GM12878 (cell line): ENCODE data around the gene PRDX1. TPM values are rescaled to one million over a fixed set of nuclear protein-coding genes. Genes with fewer than 3 reads are reported as not detected.

Experiments used
- ATAC-seq: fragments of 200-7000 bp; cut with Tn5 transposase; 3 replicates; pipeline ENCODE4 v1.9.1; 2020; ENCODE audit warnings: mild to moderate bottlenecking, moderate library complexity
- BruUV-seq: library from RNA; stranded (reverse); fragments of 400-500 nt; replicated peaks from 2 replicates; lab custom pipeline; 2021; lab: Mats Ljungman, UMichigan
- CTCF ChIA-PET: fragments of 300-600 bp; sonication (Branson Sonifier 250); formaldehyde crosslinking; extraction: SDS; loops from one replicate; lab custom pipeline; 2021; ENCODE audit warnings: inconsistent platforms; lab: Yijun Ruan, JAX
- POLR2A ChIA-PET: fragments of 350-600 bp; formaldehyde crosslinking; extraction: SDS; loops from one replicate; lab custom pipeline; 2021; ENCODE audit warnings: inconsistent platforms; lab: Charles Lee
- RAD21 ChIA-PET: fragments of 300-600 bp; sonication (Branson Sonifier 250); formaldehyde crosslinking; loops from one replicate; lab custom pipeline; 2023; ENCODE audit warnings: antibody characterized with exemption; ENCODE audit not compliant: unreplicated experiment; lab: Charles Lee
- SMC1A ChIA-PET: fragments of 300-600 bp; sonication (Branson Sonifier 250); formaldehyde crosslinking; loops from one replicate; lab custom pipeline; 2023; ENCODE audit not compliant: unreplicated experiment, uncharacterized antibody; lab: Charles Lee
- DNase-seq: peaks from one replicate; pipeline ENCODE4 v3.0.0-alpha.2; 2011; ENCODE audit warnings: low read depth, low spot score
- FAIRE-seq: peaks from 3 replicates; lab custom pipeline; 2011; peaks lifted over from hg19 to GRCh38; lab: Jason Lieb, UNC
- H2AFZ ChIP-seq: 2 replicates; pipeline ENCODE4 v1.6.0; 2011; ENCODE audit warnings: low read depth, low read length, control low read depth; ENCODE audit not compliant: control insufficient read depth
- H3K27ac ChIP-seq: 2 replicates; pipeline ENCODE4 v1.5.1; 2011; ENCODE audit warnings: control low read depth; ENCODE audit not compliant: control insufficient read depth, insufficient read depth
- H3K27me3 ChIP-seq, 2 experiments: replicated peaks in 1 of 2; 2 replicates each; pipeline versions ENCODE4 v1.6.0 to v1.6.1; 2011; ENCODE audit warnings: low read length in 1 of 2; ENCODE audit not compliant: control insufficient read depth in 2 of 2, insufficient read depth in 2 of 2
- H3K36me3 ChIP-seq, 2 experiments: 2 replicates each; pipeline ENCODE4 v1.5.1; 2011; ENCODE audit warnings: low read length in 1 of 2; ENCODE audit not compliant: control insufficient read depth in 2 of 2, insufficient read depth in 2 of 2
- H3K4me1 ChIP-seq: 2 replicates; pipeline ENCODE4 v1.6.1; 2011; ENCODE audit warnings: mild to moderate bottlenecking, low read length, moderate library complexity, mixed read lengths; ENCODE audit not compliant: control insufficient read depth, insufficient read depth
- H3K4me2 ChIP-seq: 2 replicates; pipeline ENCODE4 v1.6.0; 2011; ENCODE audit warnings: control low read depth; ENCODE audit not compliant: control insufficient read depth, insufficient read depth
- H3K4me3 ChIP-seq: fragments of 200-600 bp; sonication (generic); 2 replicates; pipeline ENCODE4 v1.5.1; 2016
- H3K79me2 ChIP-seq: 2 replicates; pipeline ENCODE4 v1.6.0; 2011; ENCODE audit warnings: low read length; ENCODE audit not compliant: control insufficient read depth, insufficient read depth
- H3K9ac ChIP-seq: 2 replicates; pipeline ENCODE4 v1.8.0; 2011; ENCODE audit warnings: low read length, control low read depth, mixed read lengths; ENCODE audit not compliant: control insufficient read depth, insufficient read depth
- H3K9me3 ChIP-seq: replicated peaks from 3 replicates; pipeline ENCODE4 v1.5.1; 2011; ENCODE audit warnings: mild to moderate bottlenecking, low read length; ENCODE audit not compliant: control insufficient read depth, insufficient read depth
- H4K20me1 ChIP-seq: 2 replicates; pipeline ENCODE4 v1.6.0; 2011; ENCODE audit not compliant: control insufficient read depth, insufficient read depth
- DPF2 ChIP-seq: fragments of 450-650 bp; IDR thresholded peaks from 2 replicates; pipeline ENCODE4 v1.6.1; 2017; ENCODE audit warnings: mild to moderate bottlenecking
- MTA2 ChIP-seq: fragments of 450-650 bp; IDR thresholded peaks from 2 replicates; pipeline ENCODE4 v1.6.1; 2016; ENCODE audit warnings: low read depth, mild to moderate bottlenecking, moderate library complexity
- NFYA ChIP-seq: IDR thresholded peaks from 2 replicates; pipeline ENCODE4 v1.6.1; 2011; ENCODE audit warnings: low read depth, mild to moderate bottlenecking, low read length, improper control_type of control experiment, borderline replicate concordance
- RAD51 ChIP-seq: fragments of 450-650 bp; IDR thresholded peaks from 2 replicates; pipeline ENCODE4 v1.6.1; 2016; ENCODE audit warnings: moderate library complexity, mild to moderate bottlenecking, inconsistent platforms
- TCF3 ChIP-seq: IDR thresholded peaks from 2 replicates; pipeline ENCODE4 v1.6.1; 2012; ENCODE audit warnings: low read depth, mild to moderate bottlenecking, low read length, borderline replicate concordance; ENCODE audit not compliant: insufficient read depth
- TCF7 ChIP-seq: IDR thresholded peaks from 2 replicates; pipeline ENCODE4 v1.6.1; 2014; ENCODE audit warnings: antibody characterized with exemption, borderline replicate concordance
- WGBS: methylation state at CpG from one replicate; pipeline ENCODE4 v1.1.6; 2016; ENCODE audit warnings: low lambda C conversion rate; ENCODE audit not compliant: insufficient replicate concordance, insufficient coverage; ENCODE audit errors: missing lambda C conversion rate; 5-methylcytosine and 5-hydroxymethylcytosine counted together
- in situ Hi-C: fragments of 300-500 bp; cut with MboI; formaldehyde crosslinking; loops from 9 replicates; pipeline ENCODE4 v1.14.3; 2018; ENCODE audit warnings: mixed read lengths
- intact Hi-C: fragments of 100-400 bp; cut with micrococcal nuclease; formaldehyde crosslinking; loops from one replicate; pipeline ENCODE4 v1.14.2; 2022; ENCODE audit not compliant: unreplicated experiment
- polyA plus RNA-seq, 11 experiments: library from polyadenylated mRNA; depleted of rRNA in 4 of 11; unstranded in 6 of 11; stranded (reverse) in 5 of 11; fragments of >200 nt; fragmentation: Nextera tagmentation in 4 of 11; fragmentation: Illumina TruSeq in 1 of 11; extraction: Ambion mirVana in 4 of 11; extraction: Trizol in 1 of 11; gene quantifications; 1 replicate in 1 of 11; 2 replicates in 10 of 11; pipeline versions ENCODE4 v1.2.1 to v1.2.3, GENCODE V29; 2011 to 2016; ENCODE audit warnings: inconsistent platforms in 2 of 11, missing spikeins in 2 of 11, low read depth in 1 of 11
- total RNA-seq, 4 experiments: library from RNA; depleted of rRNA in 3 of 4; stranded (reverse); fragments of >200 nt in 3 of 4; fragmentation: Illumina TruSeq in 1 of 4; extraction: Trizol in 1 of 4; gene quantifications; 2 replicates each; pipeline versions ENCODE4 v1.2.1 to v1.2.3, GENCODE V29; 2013 to 2021
- TF ChIP-seq, protein P1 (sequence below): IDR thresholded peaks from 2 replicates; pipeline ENCODE4 v1.6.1; 2011; ENCODE audit warnings: mild to moderate bottlenecking, low read depth, low read length, moderate library complexity; ENCODE audit not compliant: insufficient replicate concordance
- TF ChIP-seq, protein P2 (sequence below): IDR thresholded peaks from 2 replicates; pipeline ENCODE4 v1.6.1; 2011; ENCODE audit warnings: borderline replicate concordance, low read depth, mild to moderate bottlenecking, moderate library complexity, low read length; ENCODE audit not compliant: insufficient read depth, poor library complexity, severe bottlenecking
- TF ChIP-seq, protein P3 (sequence below): fragments of 150-350 bp; IDR thresholded peaks from 2 replicates; pipeline ENCODE4 v1.6.1; 2014; ENCODE audit warnings: mild to moderate bottlenecking, low read depth, low read length

Gene PRDX1
- total and polyA plus RNA-seq, 10 of the 15 experiments (the other 5 are each of a cell fraction or from before 2014, with no cell fraction given), result 659 to 1,775 (median 811) TPM

DNA sequence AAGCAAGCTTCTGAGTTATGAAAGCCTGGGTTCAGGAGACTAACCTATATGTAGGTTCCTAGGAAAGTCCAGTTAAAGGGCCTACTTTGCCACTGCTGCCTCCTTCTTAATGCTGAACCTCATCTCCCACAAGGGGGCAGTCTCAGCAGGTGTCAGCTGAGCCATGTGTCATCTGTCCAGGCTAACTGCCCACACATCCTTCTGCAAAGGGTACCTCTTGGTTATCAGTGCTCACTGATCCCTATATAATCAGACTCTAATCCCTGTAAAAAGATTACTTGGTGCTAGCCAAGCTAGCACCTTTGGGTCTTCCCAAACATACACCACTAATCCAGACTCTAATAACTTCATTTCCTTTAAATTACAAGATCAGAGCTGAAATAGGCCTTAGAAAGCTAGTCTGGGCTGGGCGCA, 9.0 kb downstream of the PRDX1 start (continued):
- TF ChIP-seq, protein P1, sequence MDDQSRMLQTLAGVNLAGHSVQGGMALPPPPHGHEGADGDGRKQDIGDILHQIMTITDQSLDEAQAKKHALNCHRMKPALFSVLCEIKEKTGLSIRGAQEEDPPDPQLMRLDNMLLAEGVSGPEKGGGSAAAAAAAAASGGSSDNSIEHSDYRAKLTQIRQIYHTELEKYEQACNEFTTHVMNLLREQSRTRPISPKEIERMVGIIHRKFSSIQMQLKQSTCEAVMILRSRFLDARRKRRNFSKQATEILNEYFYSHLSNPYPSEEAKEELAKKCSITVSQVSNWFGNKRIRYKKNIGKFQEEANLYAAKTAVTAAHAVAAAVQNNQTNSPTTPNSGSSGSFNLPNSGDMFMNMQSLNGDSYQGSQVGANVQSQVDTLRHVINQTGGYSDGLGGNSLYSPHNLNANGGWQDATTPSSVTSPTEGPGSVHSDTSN, result peak; percentile 24
- no peak for TF ChIP-seq DPF2
- TF ChIP-seq RAD51, result peak; percentile 48; the same call in 1 of the 2 replicates

DNA sequence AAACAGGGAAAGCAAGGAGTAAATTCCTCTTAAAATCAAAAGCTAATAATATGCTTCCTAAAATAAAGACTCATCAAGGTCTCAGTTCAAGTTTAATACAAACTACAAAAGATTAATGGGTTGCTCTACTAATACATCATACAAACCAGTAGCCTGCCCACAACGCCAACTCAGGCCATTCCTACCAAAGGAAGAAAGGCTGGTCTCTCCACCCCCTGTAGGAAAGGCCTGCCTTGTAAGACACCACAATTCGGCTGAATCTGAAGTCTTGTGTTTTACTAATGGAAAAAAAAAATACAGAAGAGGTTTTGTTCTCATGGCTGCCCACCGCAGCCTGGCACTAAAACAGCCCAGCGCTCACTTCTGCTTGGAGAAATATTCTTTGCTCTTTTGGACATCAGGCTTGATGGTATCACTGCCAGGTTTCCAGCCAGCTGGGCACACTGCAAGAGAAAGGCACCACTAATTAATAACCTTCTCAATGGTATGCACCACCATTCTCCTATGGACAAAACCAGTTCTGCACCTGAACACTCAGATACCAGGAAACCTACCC, 10.6 kb downstream of the PRDX1 start:
- H4K20me1 ChIP-seq, result 0 out of 2 replicates have a peak, but pooled peaks cover 2% of the 10 kb centered on the region
- POLR2A ChIA-PET, result interaction anchor here (1.1 to 1.6 kb wide), 2 partner anchors 10 to 11 kb away, joined by 3 to 4 read pairs; partner anchors contain the start of gene PRDX1
- H3K4me2 ChIP-seq, result no peak overlapping the region
- DNase-seq (no peak), ATAC-seq (no peak), FAIRE-seq (no peak)
- H3K4me3 ChIP-seq, result no peak overlapping the region
- intact Hi-C loops, result loop anchor here (10.0 kb wide), 1 partner anchor 374 kb away; no protein-coding TSS in a partner anchor
- no peaks in the 10 kb centered on the region for H3K9me3 ChIP-seq
- RAD21 ChIA-PET, result interaction anchor here (0.9 to 3.7 kb wide), 5 partner anchors 11 to 73 kb away, joined by 3 to 58 read pairs (median 14); partner anchors contain the start of genes CCDC163, MMACHC and NASP
- 95% methylated on average over 4 of the region's 4 CpGs for WGBS
- no peaks in the 10 kb centered on the region for H3K4me1 ChIP-seq
- H3K27ac ChIP-seq, result no peak overlapping the region
- TF ChIP-seq, protein P2, sequence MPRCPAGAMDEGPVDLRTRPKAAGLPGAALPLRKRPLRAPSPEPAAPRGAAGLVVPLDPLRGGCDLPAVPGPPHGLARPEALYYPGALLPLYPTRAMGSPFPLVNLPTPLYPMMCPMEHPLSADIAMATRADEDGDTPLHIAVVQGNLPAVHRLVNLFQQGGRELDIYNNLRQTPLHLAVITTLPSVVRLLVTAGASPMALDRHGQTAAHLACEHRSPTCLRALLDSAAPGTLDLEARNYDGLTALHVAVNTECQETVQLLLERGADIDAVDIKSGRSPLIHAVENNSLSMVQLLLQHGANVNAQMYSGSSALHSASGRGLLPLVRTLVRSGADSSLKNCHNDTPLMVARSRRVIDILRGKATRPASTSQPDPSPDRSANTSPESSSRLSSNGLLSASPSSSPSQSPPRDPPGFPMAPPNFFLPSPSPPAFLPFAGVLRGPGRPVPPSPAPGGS, result no peak
- TF ChIP-seq, protein P3, sequence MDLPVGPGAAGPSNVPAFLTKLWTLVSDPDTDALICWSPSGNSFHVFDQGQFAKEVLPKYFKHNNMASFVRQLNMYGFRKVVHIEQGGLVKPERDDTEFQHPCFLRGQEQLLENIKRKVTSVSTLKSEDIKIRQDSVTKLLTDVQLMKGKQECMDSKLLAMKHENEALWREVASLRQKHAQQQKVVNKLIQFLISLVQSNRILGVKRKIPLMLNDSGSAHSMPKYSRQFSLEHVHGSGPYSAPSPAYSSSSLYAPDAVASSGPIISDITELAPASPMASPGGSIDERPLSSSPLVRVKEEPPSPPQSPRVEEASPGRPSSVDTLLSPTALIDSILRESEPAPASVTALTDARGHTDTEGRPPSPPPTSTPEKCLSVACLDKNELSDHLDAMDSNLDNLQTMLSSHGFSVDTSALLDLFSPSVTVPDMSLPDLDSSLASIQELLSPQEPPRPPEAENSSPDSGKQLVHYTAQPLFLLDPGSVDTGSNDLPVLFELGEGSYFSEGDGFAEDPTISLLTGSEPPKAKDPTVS, result no peak
- TF ChIP-seq TCF7, result no peak
- TF ChIP-seq NFYA, result no peak
- TF ChIP-seq TCF3, result no peak
- no peak for TF ChIP-seq MTA2
- CTCF ChIA-PET, result interaction anchor here (0.6 to 4.5 kb wide), 15 partner anchors 10 to 252 kb away, joined by 3 to 212 read pairs (median 6); partner anchors contain the start of genes AKR1A1, CCDC163, MMACHC and MUTYH
- SMC1A ChIA-PET, result interaction anchor here (0.7 to 5.6 kb wide), 9 partner anchors 10 to 215 kb away, joined by 3 to 114 read pairs (median 6); partner anchors contain the start of genes AKR1A1, CCDC163, MMACHC and NASP
- H3K36me3 ChIP-seq, result peaks cover 18 to 38% of the 10 kb centered on the region in 2 experiments
- no peaks in the 10 kb centered on the region for H3K27me3 ChIP-seq
- H3K9ac ChIP-seq, result no peak overlapping the region
- peaks cover 3% of the 10 kb centered on the region for H3K79me2 ChIP-seq
- H2AFZ ChIP-seq, result no peak overlapping the region
- BruUV-seq, result no TSS peak
- in situ Hi-C loops, result no loop called here
